Osteoblast (primary cell): Measurements from ENCODE around the gene MEOX1. TPM values are rescaled to one million over a fixed set of nuclear protein-coding genes. Genes with fewer than 3 reads are reported as not detected.

ENCODE experiments used
- DNase-seq: peaks from one replicate; pipeline ENCODE4 v3.0.0; 2011; ENCODE audit warnings: low spot score, mixed read lengths; ENCODE audit not compliant: insufficient read length; ENCODE audit errors: missing footprints
- H2AFZ ChIP-seq: 2 replicates; pipeline ENCODE4 v1.6.0; 2011; ENCODE audit warnings: mild to moderate bottlenecking, low read length
- H3K27ac ChIP-seq: 2 replicates; pipeline ENCODE4 v1.5.1; 2011; ENCODE audit warnings: mild to moderate bottlenecking, low read depth, low read length, moderate library complexity
- H3K27me3 ChIP-seq: 2 replicates; pipeline ENCODE4 v1.6.0; 2012; ENCODE audit warnings: mild to moderate bottlenecking, control low read depth, inconsistent platforms, low read length, moderate library complexity; ENCODE audit not compliant: insufficient read depth
- H3K36me3 ChIP-seq: 2 replicates; pipeline ENCODE4 v1.5.1; 2011; ENCODE audit warnings: mild to moderate bottlenecking, low read length, control low read depth, moderate library complexity; ENCODE audit not compliant: insufficient read depth
- H3K4me1 ChIP-seq: 2 replicates; pipeline ENCODE4 v1.5.1; 2011; ENCODE audit warnings: mild to moderate bottlenecking, low read length, control low read depth, moderate library complexity; ENCODE audit not compliant: insufficient read depth
- H3K4me2 ChIP-seq: 2 replicates; pipeline ENCODE4 v1.6.0; 2011; ENCODE audit warnings: mild to moderate bottlenecking, low read length; ENCODE audit not compliant: insufficient read depth
- H3K4me3 ChIP-seq: fragments of 200-600 bp; sonication (generic); 3 replicates; pipeline ENCODE4 v1.5.1; 2012; ENCODE audit warnings: mild to moderate bottlenecking, low read length, inconsistent platforms; ENCODE audit not compliant: insufficient read depth
- H3K79me2 ChIP-seq: 2 replicates; pipeline ENCODE4 v1.6.0; 2012; ENCODE audit warnings: mild to moderate bottlenecking, low read length, control low read depth, inconsistent platforms; ENCODE audit not compliant: insufficient read depth
- H3K9me3 ChIP-seq: 2 replicates; pipeline ENCODE4 v1.5.1; 2011; ENCODE audit warnings: low read depth, low read length, control low read depth
- H4K20me1 ChIP-seq: 2 replicates; pipeline ENCODE4 v1.6.0; 2012; ENCODE audit warnings: mild to moderate bottlenecking, low read length, control low read depth; ENCODE audit not compliant: insufficient read depth
- total RNA-seq: library from RNA; depleted of rRNA; stranded (reverse); fragments of >200 nt; gene quantifications from 2 replicates; pipeline ENCODE4 v1.2.3, GENCODE V29; 2012
- TF ChIP-seq, protein P1 (sequence below): IDR thresholded peaks from 2 replicates; pipeline ENCODE4 v1.5.1; 2011; ENCODE audit warnings: mild to moderate bottlenecking, low read depth, low read length, moderate library complexity; ENCODE audit errors: extremely low read depth

Gene MEOX1
- total RNA-seq: under 0.01 TPM in 1 of 2 replicates, not detected in the other

DNA sequence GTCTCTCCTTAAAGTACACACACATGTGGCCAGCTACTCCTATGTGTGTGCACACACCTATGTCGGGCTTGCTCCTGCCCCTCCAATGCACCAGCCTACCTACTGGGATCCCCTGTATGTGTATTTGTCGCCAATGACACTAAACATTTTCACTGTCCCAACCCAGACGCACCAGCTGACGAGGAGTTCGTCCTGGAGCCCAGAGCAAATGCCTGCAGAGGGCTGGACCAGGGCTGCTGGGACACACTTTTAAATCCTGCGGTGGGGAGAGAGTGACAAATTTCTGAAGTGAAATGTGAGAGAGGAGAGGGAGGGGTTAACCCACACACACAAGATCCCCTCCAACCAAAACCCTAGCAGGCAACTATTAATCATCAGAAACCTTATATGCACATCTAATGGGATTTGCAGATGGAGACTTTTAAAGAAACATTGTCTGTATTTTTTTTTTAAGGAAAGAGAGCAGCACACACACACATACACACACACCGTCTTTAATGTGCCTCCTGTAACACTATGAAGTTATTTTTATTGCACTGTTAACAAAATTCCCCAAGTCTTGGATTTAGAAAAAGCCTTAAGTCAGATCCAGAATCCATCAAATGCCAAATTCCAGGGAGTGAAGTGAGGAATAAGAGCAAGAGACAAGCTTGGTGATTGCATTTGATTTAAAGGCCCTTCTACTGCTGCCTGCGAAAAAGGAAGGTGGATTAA, at the start of gene MEOX1:
Gene MEOX1 (minus strand): TSS at position 224 of the 714 bp plus-strand sequence. CDS start 388 bp downstream, outside the sequence.
- H2AFZ ChIP-seq: peak within 1 kb of the TSS; percentile 47
- peaks cover 11% of the 10 kb centered on the region for H3K27me3 ChIP-seq
- TF ChIP-seq, protein P1, sequence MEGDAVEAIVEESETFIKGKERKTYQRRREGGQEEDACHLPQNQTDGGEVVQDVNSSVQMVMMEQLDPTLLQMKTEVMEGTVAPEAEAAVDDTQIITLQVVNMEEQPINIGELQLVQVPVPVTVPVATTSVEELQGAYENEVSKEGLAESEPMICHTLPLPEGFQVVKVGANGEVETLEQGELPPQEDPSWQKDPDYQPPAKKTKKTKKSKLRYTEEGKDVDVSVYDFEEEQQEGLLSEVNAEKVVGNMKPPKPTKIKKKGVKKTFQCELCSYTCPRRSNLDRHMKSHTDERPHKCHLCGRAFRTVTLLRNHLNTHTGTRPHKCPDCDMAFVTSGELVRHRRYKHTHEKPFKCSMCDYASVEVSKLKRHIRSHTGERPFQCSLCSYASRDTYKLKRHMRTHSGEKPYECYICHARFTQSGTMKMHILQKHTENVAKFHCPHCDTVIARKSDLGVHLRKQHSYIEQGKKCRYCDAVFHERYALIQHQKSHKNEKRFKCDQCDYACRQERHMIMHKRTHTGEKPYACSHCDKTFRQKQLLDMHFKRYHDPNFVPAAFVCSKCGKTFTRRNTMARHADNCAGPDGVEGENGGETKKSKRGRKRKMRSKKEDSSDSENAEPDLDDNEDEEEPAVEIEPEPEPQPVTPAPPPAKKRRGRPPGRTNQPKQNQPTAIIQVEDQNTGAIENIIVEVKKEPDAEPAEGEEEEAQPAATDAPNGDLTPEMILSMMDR: no peak
- no peak within 1 kb of the TSS for H3K27ac ChIP-seq
- H3K4me1 ChIP-seq: peaks cover 13% of the 10 kb centered on the region
- H3K36me3 ChIP-seq: no peaks in the 10 kb centered on the region
- no peaks in the 10 kb centered on the region for H4K20me1 ChIP-seq
- no peaks in the 10 kb centered on the region for H3K79me2 ChIP-seq
- H3K9me3 ChIP-seq: no peaks in the 10 kb centered on the region
- peak within 1 kb of the TSS; percentile 63 for H3K4me2 ChIP-seq
- peak; percentile 96 for DNase-seq
- peak within 1 kb of the TSS; percentile 33 for H3K4me3 ChIP-seq

DNA sequence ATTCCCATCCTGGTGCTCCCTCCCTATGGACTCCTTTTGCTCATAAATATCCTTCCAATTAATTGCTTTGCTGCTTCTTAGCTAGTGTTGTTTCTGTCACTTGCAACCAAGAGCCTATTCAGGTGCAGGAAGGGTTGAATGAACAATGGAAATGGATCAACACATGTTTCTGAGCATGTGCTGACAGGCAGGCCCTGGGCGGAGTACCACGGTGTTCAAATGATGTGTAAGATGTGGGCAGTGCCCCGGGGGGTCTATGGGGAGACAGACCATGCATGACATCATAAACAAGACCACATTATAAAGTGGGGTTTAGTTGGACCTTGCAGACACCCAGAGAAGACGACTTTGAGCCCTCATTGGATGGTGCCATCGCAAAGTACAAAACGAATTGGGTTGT, 48.4 kb upstream of the MEOX1 start:
- no peak overlapping the region for H3K27ac ChIP-seq

DNA sequence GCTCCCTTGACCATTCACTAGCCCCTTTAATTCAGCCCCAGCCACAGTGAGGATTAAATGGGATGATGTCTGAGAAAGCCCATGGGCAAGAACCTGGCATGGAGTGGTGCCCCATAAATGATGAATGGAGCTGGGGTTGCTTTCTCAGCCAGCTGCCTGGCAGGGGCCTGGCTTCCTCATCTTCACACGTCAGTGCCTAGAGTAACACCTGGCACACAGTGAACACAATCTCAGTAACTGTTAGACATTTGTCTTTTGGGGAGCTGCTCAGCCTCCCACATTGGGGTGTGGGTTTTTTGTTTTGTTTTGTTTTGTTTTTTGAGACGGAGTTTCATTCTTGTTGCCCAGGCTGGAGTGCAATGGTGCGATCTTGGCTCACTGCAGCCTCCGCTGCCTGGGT, 47.5 kb upstream of the MEOX1 start:
- no peaks in the 10 kb centered on the region for H3K36me3 ChIP-seq
- H4K20me1 ChIP-seq: no peaks in the 10 kb centered on the region
- peaks cover 29% of the 10 kb centered on the region for H3K27me3 ChIP-seq
- no peak overlapping the region for H3K4me3 ChIP-seq
- no peak overlapping the region for H3K4me2 ChIP-seq
- TF ChIP-seq, protein P1: no peak
- no peak overlapping the region for H3K27ac ChIP-seq
- no peaks in the 10 kb centered on the region for H3K9me3 ChIP-seq
- no peak for DNase-seq
- H3K4me1 ChIP-seq: peaks cover 2% of the 10 kb centered on the region
- no peak overlapping the region for H2AFZ ChIP-seq
- no peaks in the 10 kb centered on the region for H3K79me2 ChIP-seq

More for the DNA sequence above, 48.4 kb upstream of the MEOX1 start:
- DNase-seq: peak; percentile 42
- Histone ChIP-seq H3K4me2 (no peak overlapping the region), H3K27me3 (peaks cover 28% of the 10 kb centered on the region), H4K20me1 (no peaks in the 10 kb centered on the region), H3K79me2 (no peaks in the 10 kb centered on the region), H3K4me1 (peaks cover 5% of the 10 kb centered on the region), H3K36me3 (no peaks in the 10 kb centered on the region), H3K9me3 (no peaks in the 10 kb centered on the region), H2AFZ (no peak overlapping the region), H3K4me3 (no peak overlapping the region)
- TF ChIP-seq, protein P1: no peak

DNA sequence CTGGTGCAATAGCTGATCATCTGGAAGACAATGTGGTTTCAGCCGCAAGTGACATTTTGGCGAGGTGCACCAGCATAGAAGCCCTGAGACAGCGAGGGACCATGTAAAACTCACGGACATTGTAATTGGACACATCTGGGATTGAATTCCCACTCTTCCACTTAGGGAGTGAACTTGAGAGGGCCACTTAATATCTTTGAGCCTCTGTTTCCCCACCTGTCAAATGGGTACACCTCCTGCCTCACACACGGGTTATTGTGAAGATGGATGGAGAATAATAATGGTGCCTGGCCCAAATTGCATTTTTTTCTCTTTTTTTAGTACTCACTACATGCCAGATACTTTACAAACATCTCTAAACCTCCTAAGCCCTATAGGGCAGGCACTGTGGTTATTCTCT, 45.5 kb upstream of the MEOX1 start:
- Histone ChIP-seq H3K4me2 (no peak overlapping the region), H3K27me3 (peaks cover 26% of the 10 kb centered on the region)

More for the DNA sequence above, 45.5 kb upstream of the MEOX1 start:
- Histone ChIP-seq H3K27ac (no peak overlapping the region), H3K4me3 (no peak overlapping the region), H2AFZ (no peak overlapping the region), H3K9me3 (no peaks in the 10 kb centered on the region), H4K20me1 (no peaks in the 10 kb centered on the region), H3K79me2 (no peaks in the 10 kb centered on the region), H3K36me3 (no peaks in the 10 kb centered on the region), H3K4me1 (no peaks in the 10 kb centered on the region)
- no peak for DNase-seq
- TF ChIP-seq, protein P1: no peak
